H9 (cell line): ENCODE measurements around the gene FEN1. TPM values are rescaled to one million over a fixed set of nuclear protein-coding genes. Genes with fewer than 3 reads are reported as not detected.

ENCODE experiments used
- DNase-seq: peaks from one replicate; pipeline ENCODE4 v3.0.0-alpha.2; 2017
- H2AFZ ChIP-seq: one replicate; pipeline ENCODE4 v1.6.1; 2013; ENCODE audit warnings: mild to moderate bottlenecking, low read length, control low read depth, moderate library complexity
- H2AK5ac ChIP-seq: 2 replicates; pipeline ENCODE4 v1.6.1; 2013; ENCODE audit warnings: low read length, control low read depth, mixed read lengths; ENCODE audit not compliant: insufficient read length
- H2BK120ac ChIP-seq: one replicate; pipeline ENCODE4 v1.6.1; 2013; ENCODE audit warnings: low read depth, mild to moderate bottlenecking, low read length, control low read depth, inconsistent platforms; ENCODE audit not compliant: poor library complexity, severe bottlenecking
- H2BK12ac ChIP-seq: 2 replicates; pipeline ENCODE4 v1.6.1; 2013; ENCODE audit warnings: low read length, control low read depth, mixed read lengths, low read depth; ENCODE audit not compliant: insufficient read length
- H2BK15ac ChIP-seq: 2 replicates; pipeline ENCODE4 v1.6.1; 2013; ENCODE audit warnings: low read depth, low read length, control low read depth
- H2BK20ac ChIP-seq: one replicate; pipeline ENCODE4 v1.6.1; 2013; ENCODE audit warnings: low read depth, mild to moderate bottlenecking, low read length, control low read depth, inconsistent platforms; ENCODE audit not compliant: poor library complexity, severe bottlenecking
- H2BK5ac ChIP-seq: 2 replicates; pipeline ENCODE4 v1.6.1; 2013; ENCODE audit warnings: low read length, control low read depth, mixed read lengths; ENCODE audit not compliant: insufficient read length
- H3K14ac ChIP-seq: 2 replicates; pipeline ENCODE4 v1.6.1; 2013; ENCODE audit warnings: low read length, control low read depth; ENCODE audit not compliant: insufficient read depth
- H3K18ac ChIP-seq: 2 replicates; pipeline ENCODE4 v1.6.1; 2013; ENCODE audit warnings: low read depth, mild to moderate bottlenecking, mixed read lengths, low read length, control low read depth; ENCODE audit not compliant: insufficient read length
- H3K23ac ChIP-seq: 2 replicates; pipeline ENCODE4 v1.6.1; 2013; ENCODE audit warnings: low read length, control low read depth, mixed read lengths, low read depth; ENCODE audit not compliant: insufficient read length
- H3K23me2 ChIP-seq: 2 replicates; pipeline ENCODE4 v1.6.1; 2013; ENCODE audit warnings: low read depth, mild to moderate bottlenecking, mixed read lengths, low read length, control low read depth; ENCODE audit not compliant: insufficient read length, poor library complexity, severe bottlenecking
- H3K27ac ChIP-seq: 2 replicates; pipeline ENCODE4 v1.5.1; 2013; ENCODE audit warnings: low read length, control low read depth, mixed read lengths, low read depth; ENCODE audit not compliant: insufficient read length
- H3K27me3 ChIP-seq: 2 replicates; pipeline ENCODE4 v1.6.1; 2013; ENCODE audit warnings: low read length, control low read depth, inconsistent platforms; ENCODE audit not compliant: insufficient read depth
- H3K4ac ChIP-seq: 2 replicates; pipeline ENCODE4 v1.6.1; 2013; ENCODE audit warnings: low read depth, mild to moderate bottlenecking, control low read depth, inconsistent platforms, low read length, moderate library complexity
- H3K4me1 ChIP-seq: 2 replicates; pipeline ENCODE4 v1.6.1; 2013; ENCODE audit warnings: low read length, control low read depth, inconsistent platforms; ENCODE audit not compliant: insufficient read depth
- H3K4me2 ChIP-seq: 2 replicates; pipeline ENCODE4 v1.6.1; 2013; ENCODE audit warnings: low read length, control low read depth, mixed read lengths; ENCODE audit not compliant: insufficient read length, insufficient read depth
- H3K56ac ChIP-seq: 2 replicates; pipeline ENCODE4 v1.6.1; 2013; ENCODE audit warnings: low read depth, mild to moderate bottlenecking, mixed read lengths, low read length, control low read depth; ENCODE audit not compliant: insufficient read length
- H3K79me1 ChIP-seq: 2 replicates; pipeline ENCODE4 v1.6.1; 2013; ENCODE audit warnings: low read depth, mild to moderate bottlenecking, moderate library complexity, low read length, control low read depth, inconsistent platforms; ENCODE audit not compliant: insufficient read depth, poor library complexity, severe bottlenecking
- H3K79me2 ChIP-seq: 2 replicates; pipeline ENCODE4 v1.6.1; 2013; ENCODE audit warnings: low read length, control low read depth, inconsistent platforms; ENCODE audit not compliant: insufficient read depth
- H3K9ac ChIP-seq: 2 replicates; pipeline ENCODE4 v1.6.1; 2013; ENCODE audit warnings: low read length, control low read depth, mixed read lengths; ENCODE audit not compliant: insufficient read length; ENCODE audit errors: extremely low read depth
- H3K9me3 ChIP-seq: one replicate; pipeline ENCODE4 v1.6.1; 2013; ENCODE audit warnings: low read depth, low read length, inconsistent platforms; ENCODE audit not compliant: control insufficient read depth
- H3T11ph ChIP-seq: one replicate; pipeline ENCODE4 v1.6.1; 2013; ENCODE audit warnings: mild to moderate bottlenecking, low read length, control low read depth, inconsistent platforms
- H4K20me1 ChIP-seq: one replicate; pipeline ENCODE4 v1.6.1; 2013; ENCODE audit not compliant: control insufficient read depth, insufficient read length, insufficient read depth
- H4K5ac ChIP-seq: 2 replicates; pipeline ENCODE4 v1.6.1; 2013; ENCODE audit warnings: low read depth, mild to moderate bottlenecking, mixed read lengths, low read length, control low read depth; ENCODE audit not compliant: insufficient read length
- H4K8ac ChIP-seq: replicated peaks from 2 replicates; pipeline ENCODE4 v1.6.1; 2013; ENCODE audit warnings: low read length, control low read depth, mixed read lengths, low read depth; ENCODE audit not compliant: insufficient read length
- H4K91ac ChIP-seq: 2 replicates; pipeline ENCODE4 v1.6.1; 2013; ENCODE audit warnings: low read depth, mild to moderate bottlenecking, moderate library complexity, mixed read lengths, low read length, control low read depth; ENCODE audit not compliant: insufficient read length
- H3K27ac Mint-ChIP-seq, 3 experiments: 2 replicates in 2 of 3; 3 replicates in 1 of 3; pipeline ENCODE4 v1.8.0; 2020 to 2021; ENCODE audit warnings: mixed read lengths in 3 of 3, mild to moderate bottlenecking in 1 of 3, moderate library complexity in 1 of 3
- H3K27me3 Mint-ChIP-seq: 2 replicates; pipeline ENCODE4 v1.8.0; 2021; ENCODE audit warnings: low read depth, mild to moderate bottlenecking, moderate library complexity, mixed read lengths
- H3K36me3 Mint-ChIP-seq, 3 experiments: 2 replicates in 2 of 3; 3 replicates in 1 of 3; pipeline ENCODE4 v1.8.0; 2020 to 2021; ENCODE audit warnings: low read depth in 3 of 3, mixed read lengths in 3 of 3; ENCODE audit not compliant: insufficient read depth in 1 of 3
- H3K4me1 Mint-ChIP-seq, 2 experiments: 2 replicates each; pipeline ENCODE4 v1.8.0; 2020; ENCODE audit warnings: mixed read lengths in 2 of 2
- H3K4me3 Mint-ChIP-seq, 2 experiments: 2 replicates in 1 of 2; 3 replicates in 1 of 2; pipeline ENCODE4 v1.8.0; 2020 to 2021; ENCODE audit warnings: mild to moderate bottlenecking in 2 of 2, mixed read lengths in 2 of 2, moderate library complexity in 1 of 2
- H3K9me3 Mint-ChIP-seq, 2 experiments: 2 replicates in 1 of 2; 3 replicates in 1 of 2; pipeline ENCODE4 v1.8.0; 2020; ENCODE audit warnings: mild to moderate bottlenecking in 2 of 2, mixed read lengths in 2 of 2, moderate library complexity in 1 of 2
- CTCF ChIP-seq: fragments of 200-600 bp; sonication (generic); conservative IDR thresholded peaks from 3 replicates; pipeline ENCODE4 v1.8.0; 2021; ENCODE audit warnings: antibody characterized with exemption, mild to moderate bottlenecking
- WGBS: extraction: QIAGEN DNeasy Blood & Tissue Kit; methylation state at CpG from one replicate; pipeline ENCODE4 v1.1.7; 2013; ENCODE audit warnings: missing lambda C conversion rate, low lambda C conversion rate, mixed read lengths; ENCODE audit not compliant: insufficient read length; ENCODE audit errors: extremely low coverage; 5-methylcytosine and 5-hydroxymethylcytosine counted together
- total RNA-seq: library from RNA; stranded (reverse); gene quantifications from 2 replicates; pipeline ENCODE4 v1.2.1, GENCODE V29; 2021

Gene FEN1
- total RNA-seq, 1 experiment from 2014 or later: 114 TPM

GRCh38 chr11:61839742-61840141 lies 47.0 kb downstream of the FEN1 start:
- DNase-seq: no peak
- no CpG with 5 or more reads among the region's 2 CpGs for WGBS
- Histone ChIP-seq H3K9ac (no peak overlapping the region), H2BK120ac (no peak overlapping the region), H3K79me1 (peaks cover 2% of the 10 kb centered on the region), H2AFZ (no peak overlapping the region), H4K91ac (no peak overlapping the region), H3K27ac (no peak overlapping the region), H3K4ac (no peak overlapping the region), H4K8ac (no peak overlapping the region), H3K4me2 (no peak overlapping the region), H3K79me2 (no peaks in the 10 kb centered on the region; the same call in 1 of the 2 replicates), H3K9me3 (no peaks in the 10 kb centered on the region), H3K14ac (no peak overlapping the region), H3K56ac (no peak overlapping the region), H2BK5ac (no peak overlapping the region), H3K23me2 (no peaks in the 10 kb centered on the region), H4K20me1 (peaks cover 3% of the 10 kb centered on the region), H3K27me3 (no peaks in the 10 kb centered on the region), H2BK20ac (no peak overlapping the region), H2AK5ac (no peak overlapping the region), H3K23ac (no peak overlapping the region), H3T11ph (no peak overlapping the region), H3K4me1 (no peaks in the 10 kb centered on the region), H2BK12ac (no peak overlapping the region), H3K18ac (no peak overlapping the region), H2BK15ac (no peak overlapping the region), H4K5ac (no peak overlapping the region)
- TF ChIP-seq CTCF: no peak
- H3K27me3 Mint-ChIP-seq: no peaks in the 10 kb centered on the region
- no peak overlapping the region for H3K27ac Mint-ChIP-seq
- H3K36me3 Mint-ChIP-seq: peaks cover 54 to 81% (median 79%) of the 10 kb centered on the region in 3 experiments
- H3K4me3 Mint-ChIP-seq: no peak overlapping the region
- no peaks in the 10 kb centered on the region for H3K9me3 Mint-ChIP-seq
- H3K4me1 Mint-ChIP-seq: peaks cover 10 to 11% of the 10 kb centered on the region in 2 experiments
